Measurements from ENCODE around the gene SAP25.
"Not testable (repeated sequence)": the region's sequence is repeated elsewhere in the genome, so short reads cannot be mapped to it uniquely, and the experiment has no call there.

The SAP25 gene

DNA sequence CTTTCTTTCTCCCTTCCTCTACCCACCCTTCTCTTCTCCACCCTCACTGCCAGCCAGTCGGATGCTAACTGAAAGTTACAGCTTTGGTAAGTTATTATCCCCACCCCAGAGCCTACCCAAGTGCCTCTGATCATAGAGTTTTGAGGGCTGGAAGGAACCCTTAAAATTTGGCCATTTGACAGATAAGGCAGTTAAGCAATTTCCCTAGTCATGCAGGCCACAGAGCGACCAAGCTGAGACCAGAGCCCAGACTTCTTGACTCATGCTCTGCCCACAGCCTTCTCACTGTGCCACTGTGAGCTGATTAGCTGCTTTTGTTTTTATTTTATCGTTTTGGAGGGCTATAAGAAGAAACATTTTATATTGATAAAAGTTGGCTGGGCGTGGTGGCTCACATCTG, 17.2 kb downstream of the SAP25 start:
- DNase-seq = no peak

DNA sequence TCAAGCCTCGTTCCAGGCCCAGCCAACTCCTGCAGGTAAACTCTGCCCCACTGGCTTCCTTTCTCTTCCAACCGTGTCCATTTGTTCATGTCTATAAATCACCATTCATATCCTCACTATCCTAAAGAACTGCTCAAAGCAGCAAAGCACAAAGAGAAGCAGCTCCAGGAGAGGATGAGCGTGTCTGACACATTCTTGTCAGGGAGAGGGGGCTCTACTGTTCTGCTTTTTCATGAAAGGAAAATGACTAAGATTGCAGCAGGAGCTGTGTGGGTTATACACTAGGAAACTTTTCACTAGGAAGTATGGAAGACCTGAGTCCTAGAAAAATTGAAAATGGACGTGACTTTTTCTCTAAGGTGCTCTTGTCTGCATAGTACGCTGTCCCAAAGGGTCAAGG, 18.0 kb downstream of the SAP25 start:
- no peak for DNase-seq

DNA sequence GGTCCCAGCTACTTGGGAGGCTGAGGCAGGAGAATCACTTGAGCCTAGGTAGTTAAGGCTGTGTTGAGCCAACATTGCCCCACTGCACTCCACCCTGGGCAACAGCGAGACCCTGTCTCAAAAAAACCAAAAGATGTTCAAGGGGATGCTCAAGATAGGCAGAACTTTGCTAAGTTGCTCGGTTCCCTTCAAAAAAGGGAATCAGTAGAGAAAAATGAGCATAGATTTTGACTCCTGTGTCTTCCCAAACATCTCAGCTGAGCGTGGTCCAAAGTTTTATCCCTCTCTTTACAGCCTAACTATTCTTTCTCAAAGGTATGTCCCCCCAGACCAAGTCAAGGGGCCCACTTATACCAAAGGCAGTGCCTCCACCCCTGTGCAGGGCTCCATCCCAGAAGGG, 20.7 kb downstream of the SAP25 start:
- DNase-seq = no peak

- DNase-seq = no peak
Measured at GRCh38 chr7:100552532-100552931, 21.2 kb downstream of the SAP25 start.

DNA sequence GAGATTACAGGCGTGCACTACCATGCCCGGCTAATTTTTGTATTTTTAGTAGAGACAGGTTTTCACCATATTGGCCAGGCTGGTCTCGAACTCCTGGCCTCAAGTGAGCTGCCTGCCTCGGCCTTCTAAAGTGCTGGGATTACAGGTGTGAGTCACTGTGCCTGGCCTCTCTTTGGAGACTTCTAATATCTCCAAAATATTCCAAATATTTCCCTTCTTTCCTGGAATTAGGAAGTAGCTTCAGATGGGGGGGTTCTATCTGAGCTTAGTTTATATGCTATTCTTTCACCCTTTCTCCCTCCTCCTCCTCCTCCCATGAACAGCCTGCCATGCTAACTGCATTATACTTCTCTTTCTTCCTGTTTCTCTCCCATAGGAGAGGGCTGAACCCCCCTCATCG, 25.3 kb downstream of the SAP25 start:
- DNase-seq = not testable (repeated sequence)

- DNase-seq = no peak
Measured at GRCh38 chr7:100547872-100548271, 25.8 kb downstream of the SAP25 start.

- no peak for DNase-seq
Measured at GRCh38 chr7:100546926-100547800, 26.5 kb downstream of the SAP25 start.

GRCh38 chr7:100546129-100546925, 27.4 kb downstream of the SAP25 start:
- no peak for DNase-seq

- DNase-seq = no peak
Measured at GRCh38 chr7:100545360-100546128, 28.2 kb downstream of the SAP25 start.

DNA sequence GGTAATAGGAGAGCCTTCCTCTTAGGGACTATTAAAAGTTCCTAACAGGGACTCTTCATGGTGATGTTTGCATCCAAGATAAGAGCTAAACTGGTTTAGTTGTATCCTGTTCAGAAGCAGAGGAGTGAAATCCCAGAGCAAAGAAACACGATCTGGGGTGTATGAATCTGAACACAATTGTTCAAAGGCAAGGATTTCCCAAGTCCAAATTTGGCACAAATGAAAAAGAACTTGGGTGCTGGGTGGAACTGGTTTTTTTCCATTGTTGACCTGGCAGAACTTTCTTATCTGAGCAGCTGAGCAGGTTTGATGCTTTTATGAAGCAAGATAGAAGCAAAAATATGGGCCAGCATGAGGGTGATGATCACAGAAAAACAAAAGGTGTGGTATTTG, 28.7 kb downstream of the SAP25 start:
- DNase-seq = no peak

GRCh38 chr7:100544386-100544785, 29.3 kb downstream of the SAP25 start:
- DNase-seq = no peak

DNA sequence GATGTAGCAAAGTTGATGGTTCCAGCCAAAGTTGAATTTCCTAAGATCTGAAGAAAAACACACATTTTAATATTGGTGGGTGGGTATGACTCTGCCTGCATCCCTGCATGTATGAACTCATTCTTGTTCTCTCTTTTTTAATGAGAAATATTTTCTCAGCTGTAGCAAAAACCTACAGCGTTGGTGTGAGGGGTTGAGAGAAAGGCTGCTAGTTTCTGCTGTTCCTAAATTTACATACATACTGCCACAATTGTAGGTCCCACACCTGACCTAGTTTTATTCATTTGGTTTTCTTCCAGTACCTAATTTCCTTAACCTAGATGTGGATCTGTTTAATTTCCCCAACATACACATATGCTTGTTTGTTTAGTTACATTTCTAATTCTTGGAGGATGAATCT, 30.1 kb downstream of the SAP25 start:
- DNase-seq = no peak

- not testable (repeated sequence) for DNase-seq
Measured at GRCh38 chr7:100541309-100541708, 32.4 kb downstream of the SAP25 start.

- DNase-seq = no peak
Measured at GRCh38 chr7:100540073-100540723, 33.5 kb downstream of the SAP25 start.

DNA sequence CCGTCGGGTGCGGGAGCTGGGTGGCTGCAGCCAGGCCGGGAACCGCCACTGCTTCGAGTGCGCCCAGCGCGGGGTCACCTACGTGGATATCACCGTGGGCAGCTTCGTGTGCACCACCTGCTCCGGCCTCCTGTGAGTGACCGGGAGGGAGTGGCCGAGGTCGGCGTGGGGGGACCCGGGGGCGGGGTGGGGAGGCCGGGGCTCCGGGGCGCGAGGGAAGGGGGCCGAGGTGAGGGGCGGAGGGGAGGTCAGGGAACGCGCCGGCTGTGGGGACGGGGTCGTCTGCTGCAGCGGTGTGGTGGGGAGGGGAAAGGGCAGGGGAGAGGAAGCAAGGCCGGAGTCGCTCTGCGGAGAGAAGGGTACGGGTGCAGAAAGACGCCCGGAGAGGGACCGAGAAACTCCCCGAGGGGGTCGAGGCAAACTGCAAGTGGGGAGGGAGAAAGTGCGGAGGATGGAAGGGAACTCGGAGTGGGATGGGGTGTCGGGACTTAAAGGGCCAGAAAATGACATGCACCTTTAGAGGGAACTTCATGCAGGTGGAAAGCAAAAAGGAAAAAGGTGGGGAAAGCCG, 34.2 kb downstream of the SAP25 start:
- no peak for DNase-seq

DNA sequence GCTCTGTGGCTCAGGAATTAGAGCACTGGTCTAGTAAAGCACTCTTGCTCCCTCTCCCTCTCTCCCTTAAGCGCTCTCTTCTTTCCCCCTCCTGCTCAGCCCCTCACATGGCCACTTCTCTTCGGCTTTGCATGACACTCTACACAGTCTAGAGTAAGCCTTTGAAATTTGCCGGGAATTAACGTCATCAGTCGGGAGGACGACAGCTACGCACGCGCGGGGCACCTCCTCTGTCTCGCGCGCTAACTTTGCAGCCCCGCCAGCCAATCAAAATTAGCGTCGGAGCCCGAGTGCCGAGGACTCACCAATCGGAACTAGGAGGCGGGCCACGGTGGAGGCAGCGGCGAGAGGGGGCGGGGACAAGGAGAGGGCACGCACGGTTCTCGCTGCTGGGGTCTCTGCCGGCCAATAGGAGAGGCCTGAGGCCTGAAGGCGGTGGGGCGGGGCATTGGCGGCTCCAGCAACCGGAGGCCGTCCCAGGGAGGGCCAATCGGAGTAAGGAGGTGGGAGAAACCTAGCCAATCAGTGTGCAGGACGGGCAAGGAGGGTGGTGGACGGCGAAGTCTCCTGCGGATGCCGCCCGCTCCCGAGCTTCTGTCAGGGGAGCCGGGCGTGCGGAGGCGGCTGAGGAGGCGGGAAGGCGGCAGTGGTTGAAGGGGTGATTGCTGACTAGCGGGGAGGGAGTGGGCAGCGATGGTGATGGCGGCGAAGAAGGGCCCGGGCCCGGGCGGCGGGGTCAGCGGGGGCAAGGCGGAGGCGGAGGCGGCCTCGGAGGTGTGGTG, 34.9 kb downstream of the SAP25 start, which contains the start of gene AGFG2:
Gene AGFG2 (plus strand): TSS at position 550 of the 782 bp plus-strand sequence. CDS start 144 bp downstream, at position 694.
- DNase-seq = peak; percentile 99

DNA sequence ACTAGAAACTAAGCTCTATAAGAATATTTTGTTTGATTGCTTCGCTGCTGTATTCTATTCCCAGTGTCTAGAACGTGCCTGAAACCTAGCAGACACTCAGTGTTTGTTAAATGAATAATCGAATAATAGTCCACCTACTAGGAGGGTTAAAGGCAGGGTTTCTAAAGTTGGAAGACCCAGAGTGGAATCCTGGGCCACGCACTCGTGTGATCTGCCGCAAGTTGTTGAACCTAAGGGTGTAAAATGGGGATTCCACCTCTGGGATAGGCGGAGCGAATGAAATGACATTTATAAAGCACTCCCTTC, 35.4 kb downstream of the SAP25 start:
- no peak for DNase-seq

DNA sequence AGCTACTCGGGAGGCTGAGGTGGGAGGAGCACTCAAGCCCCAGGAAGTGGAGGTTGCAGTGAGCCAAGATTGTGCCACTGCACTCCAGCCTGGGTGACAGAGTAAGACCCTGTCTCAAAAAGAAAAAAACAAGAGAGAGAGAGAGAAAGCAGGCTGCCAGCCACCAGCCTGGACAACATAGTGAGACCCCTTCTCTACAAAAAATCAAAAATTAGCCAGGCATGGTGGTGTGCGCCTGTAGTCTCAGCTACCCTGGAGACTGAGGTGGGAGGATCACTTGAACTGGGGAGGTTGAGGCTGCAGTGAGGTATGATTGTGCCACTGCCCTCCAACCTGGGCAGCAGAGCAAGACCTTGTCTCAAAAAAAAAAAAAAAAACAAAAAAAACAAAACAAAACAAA, 37.0 kb downstream of the SAP25 start:
- not testable (repeated sequence) for DNase-seq

- not testable (repeated sequence) for DNase-seq
Measured at GRCh38 chr7:100535982-100536381, 37.7 kb downstream of the SAP25 start.

DNA sequence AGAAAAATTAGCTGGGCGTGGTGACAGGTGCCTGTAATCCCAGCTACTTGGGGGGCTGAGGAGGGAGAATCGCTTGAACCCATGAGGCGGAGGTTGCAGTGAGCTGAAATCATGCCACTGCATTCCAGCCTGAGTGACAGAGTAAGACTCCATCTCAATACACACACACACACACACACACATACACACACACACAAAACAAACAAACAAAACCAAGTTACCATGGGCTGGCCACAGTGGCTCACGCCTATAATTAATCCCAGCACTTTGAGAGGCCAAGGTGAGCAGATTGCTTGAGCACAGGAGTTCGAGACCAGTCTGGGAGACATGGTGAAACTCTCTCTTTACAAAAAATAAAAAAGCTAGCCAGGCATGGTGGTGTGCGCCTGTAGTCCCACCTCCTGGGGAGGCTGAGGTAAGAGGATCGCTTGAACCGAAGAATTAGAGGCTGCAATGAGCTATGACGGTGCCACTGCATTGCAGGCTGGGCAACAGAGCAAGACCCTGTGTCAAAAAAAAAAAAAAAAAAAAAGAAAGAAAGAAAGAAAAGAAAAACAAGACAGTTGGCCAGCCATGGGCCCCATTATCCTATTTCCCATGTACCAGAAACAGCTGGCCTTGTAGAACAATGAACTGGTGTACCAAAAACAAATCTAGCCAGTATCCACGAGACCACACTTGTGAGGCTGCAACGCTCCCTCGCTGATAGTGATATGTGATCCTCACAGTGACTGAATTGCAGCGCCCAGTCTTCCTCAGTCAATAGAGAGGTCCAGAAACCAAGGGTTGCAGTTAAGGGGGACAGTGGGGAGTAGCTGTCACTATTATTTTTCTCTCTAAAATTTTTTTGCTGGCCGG, 41.3 kb downstream of the SAP25 start:
- no peak for DNase-seq

All from DMS79 (cell line).